Keratinocyte (primary cell): ENCODE measurements around the gene GPAM. TPM values are rescaled to one million over a fixed set of nuclear protein-coding genes. Genes with fewer than 3 reads are reported as not detected.
A peak's percentile ranks its signal among the peaks of the same experiment; 100 is the strongest.

Source experiments
- DNase-seq: peaks from one replicate; pipeline ENCODE4 v3.0.0-alpha.2; 2011; ENCODE audit warnings: low read depth, missing footprints, low spot score
- FAIRE-seq: peaks from 2 replicates; lab custom pipeline; 2011; peaks lifted over from hg19 to GRCh38; lab: Jason Lieb, UNC
- H2AFZ ChIP-seq: 2 replicates; pipeline ENCODE4 v1.6.0; 2012; ENCODE audit warnings: low read length, control low read depth, inconsistent platforms; ENCODE audit not compliant: control insufficient read depth
- H3K27ac ChIP-seq: 2 replicates; pipeline ENCODE4 v1.5.1; 2011; ENCODE audit warnings: low read length; ENCODE audit not compliant: control insufficient read depth, insufficient read depth
- H3K27me3 ChIP-seq: 3 replicates; pipeline ENCODE4 v1.6.0; 2011; ENCODE audit warnings: low read length; ENCODE audit not compliant: control insufficient read depth, insufficient read depth; ENCODE audit errors: extremely low read depth
- H3K36me3 ChIP-seq, 2 experiments: 2 replicates in 1 of 2; 3 replicates in 1 of 2; pipeline ENCODE4 v1.5.1; 2011; ENCODE audit warnings: low read length in 2 of 2, mild to moderate bottlenecking in 1 of 2; ENCODE audit not compliant: control insufficient read depth in 2 of 2, insufficient read depth in 2 of 2; ENCODE audit errors: extremely low read depth in 1 of 2
- H3K4me1 ChIP-seq: 3 replicates; pipeline ENCODE4 v1.5.1; 2011; ENCODE audit warnings: low read length; ENCODE audit not compliant: control insufficient read depth, insufficient read depth; ENCODE audit errors: extremely low read depth
- H3K4me2 ChIP-seq: 3 replicates; pipeline ENCODE4 v1.6.0; 2011; ENCODE audit warnings: low read depth, low read length; ENCODE audit not compliant: control insufficient read depth, insufficient read depth; ENCODE audit errors: extremely low read depth
- H3K4me3 ChIP-seq, 3 experiments: fragments of 200-600 bp in 1 of 3; sonication (generic) in 1 of 3; 2 replicates in 2 of 3; 3 replicates in 1 of 3; pipeline ENCODE4 v1.5.1; 2011 to 2016; ENCODE audit warnings: low read length in 3 of 3, mild to moderate bottlenecking in 3 of 3, control low read depth in 2 of 3, inconsistent platforms in 1 of 3, low read depth in 1 of 3, mixed read lengths in 1 of 3, mixed run types in 1 of 3, moderate library complexity in 1 of 3; ENCODE audit not compliant: control insufficient read depth in 2 of 3, insufficient read depth in 2 of 3; ENCODE audit errors: extremely low read depth in 1 of 3
- H3K79me2 ChIP-seq: 2 replicates; pipeline ENCODE4 v1.6.0; 2012; ENCODE audit warnings: low read length; ENCODE audit not compliant: control insufficient read depth, insufficient read depth
- H3K9ac ChIP-seq: 3 replicates; pipeline ENCODE4 v1.6.0; 2011; ENCODE audit warnings: low read length; ENCODE audit not compliant: control insufficient read depth, insufficient read depth; ENCODE audit errors: extremely low read depth
- H3K9me1 ChIP-seq: 3 replicates; pipeline ENCODE4 v1.6.0; 2011; ENCODE audit warnings: low read length; ENCODE audit not compliant: control insufficient read depth, insufficient read depth; ENCODE audit errors: extremely low read depth
- H3K9me3 ChIP-seq: 2 replicates; pipeline ENCODE4 v1.5.1; 2012; ENCODE audit warnings: low read depth, low read length; ENCODE audit not compliant: control insufficient read depth
- H4K20me1 ChIP-seq: 3 replicates; pipeline ENCODE4 v1.6.0; 2011; ENCODE audit warnings: low read length; ENCODE audit not compliant: control insufficient read depth, insufficient read depth; ENCODE audit errors: extremely low read depth
- EZH2 ChIP-seq: IDR thresholded peaks from one replicate; pipeline ENCODE4 v1.6.1; 2012; ENCODE audit warnings: inconsistent platforms, mild to moderate bottlenecking, low read length, moderate library complexity
- dilution Hi-C: fragments of 300-500 bp; cut with MboI; formaldehyde crosslinking; loops from one replicate; pipeline ENCODE4 v1.7.0; 2020; ENCODE audit warnings: low sequenced_read_pairs; ENCODE audit not compliant: extremely low pct_ligation_motif_present
- polyA plus RNA-seq, 5 experiments: library from polyadenylated mRNA; depleted of rRNA in 3 of 5; stranded (reverse) in 3 of 5; stranded (forward) in 1 of 5; unstranded in 1 of 5; fragments of >200 nt; gene quantifications; 1 replicate in 1 of 5; 2 replicates in 3 of 5; 3 replicates in 1 of 5; pipeline versions ENCODE4 v1.2.1 to v1.2.3, GENCODE V29; 2011 to 2012; ENCODE audit warnings: missing spikeins in 2 of 5, low read depth in 1 of 5, low replicate concordance in 1 of 5
- TF ChIP-seq, protein P1 (sequence below), 3 experiments: IDR thresholded peaks in 1 of 3; conservative IDR thresholded peaks in 1 of 3; optimal IDR thresholded peaks in 1 of 3; 2 replicates in 2 of 3; 3 replicates in 1 of 3; pipeline versions ENCODE3 to v1.5.1; 2011; ENCODE audit warnings: low read length in 3 of 3, mild to moderate bottlenecking in 3 of 3, moderate library complexity in 2 of 3, control low read depth in 1 of 3, inconsistent platforms in 1 of 3; ENCODE audit not compliant: insufficient read depth in 2 of 3; ENCODE audit errors: extremely low read depth in 1 of 3

The GPAM gene
- polyA plus RNA-seq, 1 donor (not counting 4 experiments of a cell fraction or from before 2014, with no cell fraction given) = 7.4 TPM

DNA sequence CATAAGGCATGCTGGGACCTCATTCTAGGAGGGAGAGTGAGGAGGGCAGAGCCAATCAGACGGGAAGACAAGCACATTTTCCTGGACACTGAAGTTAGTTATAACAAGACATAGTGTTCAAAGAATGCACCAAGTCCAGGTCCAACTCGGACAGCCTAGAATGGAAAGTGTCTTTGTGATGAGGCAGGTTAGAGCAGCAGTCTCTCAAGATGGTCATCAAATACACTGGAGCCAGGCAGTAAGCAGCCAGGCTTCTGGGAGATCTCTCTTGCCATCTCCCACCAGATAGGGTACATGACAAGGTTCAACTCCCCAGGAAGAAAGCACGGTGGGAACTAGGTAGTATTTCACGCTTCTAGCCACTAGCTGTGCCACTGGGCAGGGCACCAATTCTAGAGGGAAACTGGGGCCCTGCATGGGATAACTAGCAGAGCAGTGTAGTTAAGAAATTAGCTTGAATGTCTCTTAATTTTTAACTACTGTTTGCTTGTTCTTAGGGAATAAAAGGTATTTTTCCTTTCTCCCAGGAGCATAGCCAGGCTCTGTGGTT, 7.6 kb upstream of the GPAM start:
- H3K9me3 ChIP-seq = no peaks in the 10 kb centered on the region
- DNase-seq = no peak
- no peak overlapping the region for H3K9ac ChIP-seq
- no peaks in the 10 kb centered on the region for H4K20me1 ChIP-seq
- H3K27ac ChIP-seq = no peak overlapping the region
- TF ChIP-seq, protein P1, sequence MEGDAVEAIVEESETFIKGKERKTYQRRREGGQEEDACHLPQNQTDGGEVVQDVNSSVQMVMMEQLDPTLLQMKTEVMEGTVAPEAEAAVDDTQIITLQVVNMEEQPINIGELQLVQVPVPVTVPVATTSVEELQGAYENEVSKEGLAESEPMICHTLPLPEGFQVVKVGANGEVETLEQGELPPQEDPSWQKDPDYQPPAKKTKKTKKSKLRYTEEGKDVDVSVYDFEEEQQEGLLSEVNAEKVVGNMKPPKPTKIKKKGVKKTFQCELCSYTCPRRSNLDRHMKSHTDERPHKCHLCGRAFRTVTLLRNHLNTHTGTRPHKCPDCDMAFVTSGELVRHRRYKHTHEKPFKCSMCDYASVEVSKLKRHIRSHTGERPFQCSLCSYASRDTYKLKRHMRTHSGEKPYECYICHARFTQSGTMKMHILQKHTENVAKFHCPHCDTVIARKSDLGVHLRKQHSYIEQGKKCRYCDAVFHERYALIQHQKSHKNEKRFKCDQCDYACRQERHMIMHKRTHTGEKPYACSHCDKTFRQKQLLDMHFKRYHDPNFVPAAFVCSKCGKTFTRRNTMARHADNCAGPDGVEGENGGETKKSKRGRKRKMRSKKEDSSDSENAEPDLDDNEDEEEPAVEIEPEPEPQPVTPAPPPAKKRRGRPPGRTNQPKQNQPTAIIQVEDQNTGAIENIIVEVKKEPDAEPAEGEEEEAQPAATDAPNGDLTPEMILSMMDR (optimal IDR thresholded peaks at IDR 0.05 in 1 of 3, IDR thresholded peaks at IDR 0.05 in 1 of 3, conservative IDR thresholded peaks at IDR 0.05 in 1 of 3; ENCODE audit: extremely low read depth in 1 of 3, insufficient read depth in 2 of 3, low read length in 3 of 3) = no peak
- H3K4me2 ChIP-seq = no peak overlapping the region
- H3K27me3 ChIP-seq = no peaks in the 10 kb centered on the region
- H3K36me3 ChIP-seq = no peaks in the 10 kb centered on the region
- H3K4me1 ChIP-seq = no peaks in the 10 kb centered on the region
- H2AFZ ChIP-seq = no peak overlapping the region
- FAIRE-seq = no peak
- H3K79me2 ChIP-seq = no peaks in the 10 kb centered on the region
- dilution Hi-C loops = no loop called here
- H3K4me3 ChIP-seq = no peak overlapping the region
- H3K9me1 ChIP-seq = no peaks in the 10 kb centered on the region

DNA sequence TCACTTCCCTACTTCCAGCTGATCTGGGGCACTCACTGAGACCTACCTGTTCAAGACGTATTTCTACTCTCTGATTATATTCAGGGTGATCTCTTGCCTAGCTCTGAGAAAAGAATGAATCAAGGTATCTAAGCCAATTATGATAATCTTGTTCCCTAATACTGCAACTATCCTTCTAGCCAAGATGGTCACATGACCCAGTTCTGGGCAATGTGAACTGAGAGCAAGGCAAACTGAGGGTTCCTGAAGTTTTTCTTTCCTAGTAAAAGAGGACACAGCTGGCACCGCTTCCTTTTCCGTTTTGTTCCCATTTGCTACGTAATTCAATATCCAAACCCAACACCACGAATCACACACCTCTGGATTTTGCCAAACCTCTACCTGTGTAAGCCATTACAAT, 5.9 kb upstream of the GPAM start:
- H3K27me3 ChIP-seq = no peaks in the 10 kb centered on the region
- H3K9ac ChIP-seq = no peak overlapping the region
- dilution Hi-C loops = no loop called here
- no peak for TF ChIP-seq EZH2
- TF ChIP-seq, protein P1 (optimal IDR thresholded peaks at IDR 0.05 in 1 of 3, IDR thresholded peaks at IDR 0.05 in 1 of 3, conservative IDR thresholded peaks at IDR 0.05 in 1 of 3; ENCODE audit: extremely low read depth in 1 of 3, insufficient read depth in 2 of 3, low read length in 3 of 3) = no peak
- no peak for DNase-seq
- peak overlapping the region; percentile 15 for H2AFZ ChIP-seq
- H3K9me1 ChIP-seq = no peaks in the 10 kb centered on the region
- H3K4me1 ChIP-seq = no peaks in the 10 kb centered on the region
- FAIRE-seq = no peak
- H3K9me3 ChIP-seq = no peaks in the 10 kb centered on the region
- H4K20me1 ChIP-seq = no peaks in the 10 kb centered on the region
- no peak overlapping the region for H3K4me3 ChIP-seq
- H3K4me2 ChIP-seq = no peak overlapping the region
- H3K79me2 ChIP-seq = no peaks in the 10 kb centered on the region
- H3K36me3 ChIP-seq = no peaks in the 10 kb centered on the region
- no peak overlapping the region for H3K27ac ChIP-seq
